Brain microvascular endothelial cell (primary cell): ENCODE results near the gene INSIG2.
A peak's percentile ranks its signal among the peaks of the same experiment; 100 is the strongest.
"Not testable (repeated sequence)": the region's sequence is repeated elsewhere in the genome, so short reads cannot be mapped to it uniquely, and the experiment has no call there.

Source experiments
- DNase-seq: peaks from one replicate; pipeline ENCODE4 v3.0.0-alpha.2; 2020
- H3K27ac ChIP-seq: fragments of 250-450 bp; sonication (Bioruptor Pico); 2 replicates; pipeline ENCODE4 v1.5.1; 2020; ENCODE audit warnings: mild to moderate bottlenecking, moderate library complexity
- H3K27me3 ChIP-seq: fragments of 250-450 bp; sonication (Bioruptor Pico); replicated peaks from 2 replicates; pipeline ENCODE4 v1.5.1; 2020; ENCODE audit warnings: mild to moderate bottlenecking
- H3K36me3 ChIP-seq: fragments of 250-450 bp; sonication (Bioruptor Pico); replicated peaks from 2 replicates; pipeline ENCODE4 v1.5.1; 2020; ENCODE audit warnings: mild to moderate bottlenecking
- H3K4me3 ChIP-seq: 2 replicates; pipeline ENCODE4 v1.5.1; 2011; ENCODE audit warnings: low read depth, mild to moderate bottlenecking, control low read depth, low read length, moderate library complexity
- CTCF ChIP-seq: IDR thresholded peaks from 2 replicates; pipeline ENCODE4 v1.5.1; 2011; ENCODE audit warnings: low read depth, mild to moderate bottlenecking, moderate library complexity, low read length, control low read depth, inconsistent platforms; ENCODE audit errors: missing control alignments
- in situ Hi-C: cut with HindIII; loops from 2 replicates; pipeline ENCODE4 v1.10.0; 2017; ENCODE audit warnings: low sequenced_read_pairs, low pct_ligation_motif_present

INSIG2 gene

GRCh38 chr2:118089139-118089800 is 999 bp downstream of the INSIG2 start:
- DNase-seq = peak; percentile 47
- Histone ChIP-seq H3K27ac (peak overlapping the region; percentile 26), H3K27me3 (no peaks in the 10 kb centered on the region), H3K4me3 (peak overlapping the region; percentile 87), H3K36me3 (no peaks in the 10 kb centered on the region)
- in situ Hi-C loops = no loop called here
- TF ChIP-seq CTCF = peak; percentile 44

- Histone ChIP-seq H3K27ac (no peak overlapping the region), H3K36me3 (no peaks in the 10 kb centered on the region), H3K27me3 (no peaks in the 10 kb centered on the region), H3K4me3 (no peak overlapping the region)
- TF ChIP-seq CTCF = no peak
- DNase-seq = no peak
- in situ Hi-C loops = no loop called here
These were observed 2.3 kb downstream of the INSIG2 start for GRCh38 chr2:118090387-118091139.

DNA sequence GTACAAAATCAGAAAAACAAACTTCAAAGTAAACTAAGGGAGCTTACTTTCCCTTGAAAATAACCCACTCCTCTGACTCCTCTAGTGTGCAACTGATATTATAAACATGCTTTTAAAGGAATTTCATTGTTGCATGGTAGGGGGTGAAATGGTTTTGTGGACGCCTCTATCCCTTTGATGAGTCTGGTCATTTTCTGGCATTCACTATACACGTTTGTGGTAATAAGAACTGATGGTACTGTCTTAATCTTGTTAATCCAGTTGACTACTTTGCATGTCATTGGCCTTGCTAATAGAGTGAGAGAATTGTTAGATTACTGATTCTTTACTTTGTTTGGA is 2.8 kb downstream of the INSIG2 start:
- Histone ChIP-seq H3K36me3 (no peaks in the 10 kb centered on the region), H3K27me3 (no peaks in the 10 kb centered on the region), H3K4me3 (no peak overlapping the region), H3K27ac (no peak overlapping the region)
- no peak for TF ChIP-seq CTCF
- no peak for DNase-seq
- in situ Hi-C loops = no loop called here

- TF ChIP-seq CTCF = no peak
- in situ Hi-C loops = no loop called here
- Histone ChIP-seq H3K4me3 (no peak overlapping the region), H3K27ac (no peak overlapping the region), H3K27me3 (no peaks in the 10 kb centered on the region), H3K36me3 (peaks cover under 1% of the 10 kb centered on the region)
- DNase-seq = no peak
These were observed 3.4 kb downstream of the INSIG2 start for GRCh38 chr2:118091631-118092030.

DNA sequence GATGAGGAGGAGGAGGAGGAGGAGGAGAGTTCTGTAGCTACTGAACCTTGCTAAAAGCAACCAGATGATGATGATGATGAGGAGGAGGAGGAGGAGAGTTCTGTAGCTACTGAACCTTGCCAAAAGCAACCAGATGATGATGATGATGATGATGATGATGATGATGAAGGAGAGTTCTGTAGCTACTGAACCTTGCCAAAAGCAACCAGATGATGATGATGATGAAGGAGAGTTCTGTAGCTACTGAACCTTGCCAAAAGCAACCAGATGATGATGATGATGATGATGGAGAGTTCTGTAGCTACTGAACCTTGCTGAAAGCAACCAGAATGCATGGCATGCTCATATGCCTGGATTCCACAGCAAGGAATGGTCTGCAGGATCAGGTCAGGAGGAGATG is 5.8 kb downstream of the INSIG2 start:
- H3K27ac ChIP-seq, in situ Hi-C loops, H3K36me3 ChIP-seq, DNase-seq, H3K27me3 ChIP-seq, H3K4me3 ChIP-seq: not testable (repeated sequence)

- no peak for DNase-seq
- in situ Hi-C loops = no loop called here
- no peaks in the 10 kb centered on the region for H3K27me3 ChIP-seq
- peaks cover 4% of the 10 kb centered on the region for H3K36me3 ChIP-seq
- no peak overlapping the region for H3K4me3 ChIP-seq
- no peak overlapping the region for H3K27ac ChIP-seq
- no peak for TF ChIP-seq CTCF
These were observed 6.2 kb downstream of the INSIG2 start for GRCh38 chr2:118094503-118094902.
